ENCODE measurements around the gene HNMT. TPM values are rescaled to one million over a fixed set of nuclear protein-coding genes. Genes with fewer than 3 reads are reported as not detected.
"Not testable (repeated sequence)": the region's sequence is repeated elsewhere in the genome, so short reads cannot be mapped to it uniquely, and the experiment has no call there.

HNMT gene
- total RNA-seq, 1 donor from 2014 or later: not detected

DNA sequence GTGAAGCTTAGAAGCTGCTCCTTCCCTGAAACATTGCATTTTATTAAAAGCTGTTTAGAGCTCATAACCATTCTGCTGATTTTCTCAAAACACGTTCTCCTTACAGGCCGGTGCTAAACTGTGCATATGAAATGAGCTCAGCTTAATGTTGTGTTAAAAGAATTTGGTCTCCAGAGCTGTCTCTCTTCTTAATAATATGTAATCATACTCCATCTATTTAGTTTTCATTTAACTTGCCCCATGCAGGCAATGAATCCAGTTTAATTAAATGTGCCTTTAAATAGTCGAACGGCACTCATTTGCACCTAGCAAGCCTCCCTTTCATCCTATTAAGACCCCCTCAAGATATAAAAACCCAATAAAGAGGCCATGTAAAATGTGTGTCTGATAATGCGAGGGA lies 76.3 kb downstream of the HNMT start:
- no peaks in the 10 kb centered on the region for H3K36me3 Mint-ChIP-seq (ENCODE audit: low read depth)
- H3K27me3 Mint-ChIP-seq: no peaks in the 10 kb centered on the region
- DNase-seq: no peak
- no peak overlapping the region for H3K27ac Mint-ChIP-seq
- intact Hi-C loops (cut with micrococcal nuclease): no loop called here
- no peaks in the 10 kb centered on the region for H3K4me1 Mint-ChIP-seq
- peaks cover 8% of the 10 kb centered on the region for H3K9me3 Mint-ChIP-seq
- H3K4me3 Mint-ChIP-seq: no peak overlapping the region

- Mint-ChIP-seq H3K4me1 (no peaks in the 10 kb centered on the region), H3K9me3 (peaks cover 8% of the 10 kb centered on the region), H3K27me3 (no peaks in the 10 kb centered on the region), H3K4me3 (no peak overlapping the region), H3K36me3 (ENCODE audit: low read depth) (no peaks in the 10 kb centered on the region), H3K27ac (no peak overlapping the region)
- intact Hi-C loops (cut with micrococcal nuclease): no loop called here
- DNase-seq: no peak
Observed at GRCh38 chr2:138042311-138042710, 78.0 kb downstream of the HNMT start.

DNA sequence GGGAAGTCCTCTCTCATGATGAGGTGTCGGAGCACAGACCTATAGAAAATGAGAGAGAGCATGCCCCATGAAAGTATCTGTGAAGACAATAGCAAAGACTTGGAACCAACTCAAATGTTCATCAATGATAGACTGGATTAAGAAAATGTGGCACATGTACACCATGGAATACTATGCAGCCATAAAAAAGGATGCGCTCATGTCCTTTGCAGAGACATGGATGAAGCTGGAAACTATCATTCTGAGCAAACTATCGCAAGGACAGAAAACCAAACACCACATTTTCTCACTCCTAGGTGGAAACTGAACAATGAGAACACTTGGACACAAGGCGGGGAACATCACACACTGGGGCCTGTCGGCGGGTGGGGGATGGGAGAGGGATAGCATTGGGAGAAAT lies 79.3 kb downstream of the HNMT start:
- H3K27ac Mint-ChIP-seq; H3K27me3 Mint-ChIP-seq; intact Hi-C loops (cut with micrococcal nuclease); H3K4me3 Mint-ChIP-seq; DNase-seq; H3K36me3 Mint-ChIP-seq (ENCODE audit: low read depth); H3K4me1 Mint-ChIP-seq; H3K9me3 Mint-ChIP-seq: not testable (repeated sequence)

DNA sequence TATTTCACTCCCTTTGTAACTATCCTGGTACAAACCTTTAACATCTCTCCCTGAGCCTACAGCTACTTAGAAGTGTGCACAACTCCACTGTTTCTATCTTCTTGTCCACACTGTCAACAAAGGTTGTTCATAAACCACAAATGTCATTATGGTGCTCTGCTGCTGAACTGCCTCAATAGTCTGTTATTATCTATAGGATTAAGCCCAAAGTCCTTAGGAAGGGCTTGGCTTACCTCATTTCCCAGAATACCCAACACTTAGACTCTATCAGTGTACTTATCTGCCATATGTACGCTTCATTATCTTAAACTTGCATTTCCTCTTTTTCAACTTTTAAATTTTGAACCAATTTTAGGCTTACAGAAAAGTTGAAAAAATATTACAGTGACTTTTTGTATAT lies 94.2 kb downstream of the HNMT start:
- Mint-ChIP-seq H3K36me3 (ENCODE audit: low read depth) (no peaks in the 10 kb centered on the region), H3K4me1 (no peaks in the 10 kb centered on the region), H3K9me3 (no peaks in the 10 kb centered on the region), H3K27ac (no peak overlapping the region), H3K27me3 (no peaks in the 10 kb centered on the region), H3K4me3 (no peak overlapping the region)
- no peak for DNase-seq
- intact Hi-C loops (cut with micrococcal nuclease): no loop called here

DNA sequence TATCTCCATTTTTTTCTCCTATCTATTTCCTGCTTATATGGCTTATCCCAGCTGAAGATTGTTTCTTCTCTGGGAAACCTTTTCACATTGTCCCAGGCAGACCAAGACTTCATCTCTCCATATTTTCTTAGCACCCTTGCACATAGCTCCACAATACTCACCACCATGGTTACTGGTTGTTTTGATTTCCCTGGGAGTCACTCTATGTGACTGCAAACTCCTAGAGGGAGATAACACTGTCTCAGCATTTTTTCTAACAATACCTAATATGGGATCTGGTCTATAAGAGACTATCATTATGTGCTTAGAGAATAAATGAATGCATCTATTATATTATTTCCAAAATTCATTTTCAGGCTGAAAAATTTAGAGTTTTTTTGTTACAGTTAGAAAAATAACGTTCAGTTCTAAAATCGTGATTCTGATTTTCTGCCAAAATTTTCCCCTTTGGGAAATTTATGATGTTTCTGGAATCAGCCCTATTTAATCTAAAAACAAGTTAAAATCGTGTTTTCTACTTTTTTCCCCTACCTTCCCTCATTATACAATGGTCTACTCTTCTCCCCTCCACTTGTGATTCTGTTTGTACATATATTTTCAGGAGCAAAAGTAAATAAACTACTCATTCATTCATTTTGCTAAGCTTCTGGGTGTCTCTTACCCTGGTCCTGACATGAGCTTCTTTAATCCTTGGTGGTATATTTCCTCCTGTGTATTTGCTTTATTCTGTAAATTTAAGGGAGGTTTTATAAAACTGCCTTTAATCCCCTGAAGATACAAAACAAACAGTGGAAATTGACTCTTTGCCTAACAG lies 95.4 kb downstream of the HNMT start:
- Mint-ChIP-seq H3K36me3 (ENCODE audit: low read depth) (no peaks in the 10 kb centered on the region), H3K27ac (no peak overlapping the region), H3K27me3 (no peaks in the 10 kb centered on the region), H3K9me3 (no peaks in the 10 kb centered on the region), H3K4me1 (no peaks in the 10 kb centered on the region), H3K4me3 (no peak overlapping the region)
- intact Hi-C loops (cut with micrococcal nuclease): no loop called here
- DNase-seq: no peak

DNA sequence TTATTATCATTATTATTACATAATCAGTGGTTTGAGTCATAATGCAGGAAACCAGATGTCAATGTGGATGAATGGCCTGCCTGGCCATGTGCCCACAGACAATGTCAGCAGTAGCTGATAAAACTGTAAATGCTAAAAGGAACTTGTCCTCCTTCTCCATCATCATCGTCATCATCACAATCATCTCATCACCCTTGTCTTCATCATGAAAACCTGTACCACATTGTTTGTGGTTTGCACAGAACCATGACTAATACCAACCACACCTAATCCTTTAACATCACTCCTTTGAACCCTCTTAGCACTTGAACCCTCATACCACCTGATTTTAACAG lies 96.0 kb downstream of the HNMT start:
- Mint-ChIP-seq H3K9me3 (no peaks in the 10 kb centered on the region), H3K36me3 (ENCODE audit: low read depth) (no peaks in the 10 kb centered on the region), H3K27me3 (no peaks in the 10 kb centered on the region), H3K27ac (no peak overlapping the region), H3K4me3 (no peak overlapping the region), H3K4me1 (no peaks in the 10 kb centered on the region)
- no peak for DNase-seq
- intact Hi-C loops (cut with micrococcal nuclease): no loop called here

DNA sequence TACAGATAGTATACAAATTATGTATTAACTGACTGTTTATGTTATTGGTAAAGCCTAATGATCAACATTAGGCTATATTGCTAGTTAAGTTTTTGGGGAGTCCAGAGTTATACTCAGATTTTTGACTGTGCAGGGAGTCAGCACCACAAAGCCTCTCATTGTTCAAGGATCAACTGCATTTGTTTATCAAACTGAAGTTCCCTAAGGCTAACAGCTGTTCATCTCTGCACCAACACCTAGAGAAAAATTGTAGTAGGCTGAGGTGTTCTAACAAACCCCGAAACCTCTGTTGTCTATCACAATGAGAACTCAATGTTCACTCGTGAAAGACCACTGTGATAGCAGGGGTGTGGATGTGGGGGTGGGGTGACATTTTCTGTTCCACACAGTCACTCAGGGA lies 97.7 kb downstream of the HNMT start:
- H3K4me1 Mint-ChIP-seq: no peaks in the 10 kb centered on the region
- no peaks in the 10 kb centered on the region for H3K36me3 Mint-ChIP-seq (ENCODE audit: low read depth)
- H3K4me3 Mint-ChIP-seq: no peak overlapping the region
- H3K27me3 Mint-ChIP-seq: no peaks in the 10 kb centered on the region
- no peaks in the 10 kb centered on the region for H3K9me3 Mint-ChIP-seq
- no peak overlapping the region for H3K27ac Mint-ChIP-seq
- DNase-seq: no peak
- intact Hi-C loops (cut with micrococcal nuclease): no loop called here

DNA sequence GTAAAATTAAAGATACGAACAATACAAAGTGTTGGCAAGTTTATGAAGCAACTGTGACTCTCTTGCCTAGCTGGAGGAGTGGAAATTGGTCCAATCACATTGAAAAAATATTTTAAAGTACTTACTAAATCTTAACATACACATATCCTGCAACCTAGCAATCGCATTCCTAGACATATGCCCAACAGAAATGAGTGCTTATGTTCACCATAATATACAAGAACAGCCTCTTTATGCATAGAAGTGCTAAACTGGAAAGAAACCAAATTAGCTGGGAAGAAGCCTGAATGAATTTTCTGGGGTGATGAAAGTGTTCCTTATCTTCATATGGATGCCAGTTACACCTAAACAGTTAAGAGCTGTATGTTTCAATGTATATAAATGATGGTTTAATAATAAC lies 98.9 kb downstream of the HNMT start:
- intact Hi-C loops (cut with micrococcal nuclease): no loop called here
- H3K36me3 Mint-ChIP-seq (ENCODE audit: low read depth): no peaks in the 10 kb centered on the region
- no peak overlapping the region for H3K4me3 Mint-ChIP-seq
- DNase-seq: no peak
- no peaks in the 10 kb centered on the region for H3K4me1 Mint-ChIP-seq
- no peaks in the 10 kb centered on the region for H3K27me3 Mint-ChIP-seq
- H3K9me3 Mint-ChIP-seq: no peaks in the 10 kb centered on the region
- H3K27ac Mint-ChIP-seq: no peak overlapping the region
